HG02938 (cell line): ENCODE measurements around the gene SPPL2B.
"Not testable (repeated sequence)": the region's sequence is repeated elsewhere in the genome, so short reads cannot be mapped to it uniquely, and the experiment has no call there.

Experiments
- ATAC-seq: cut with Tn5 transposase; IDR thresholded peaks from one replicate; pipeline ENCODE4 v1.9.1; 2021; ENCODE audit warnings: mild to moderate bottlenecking, moderate library complexity; ENCODE audit not compliant: unreplicated experiment

The SPPL2B gene

DNA sequence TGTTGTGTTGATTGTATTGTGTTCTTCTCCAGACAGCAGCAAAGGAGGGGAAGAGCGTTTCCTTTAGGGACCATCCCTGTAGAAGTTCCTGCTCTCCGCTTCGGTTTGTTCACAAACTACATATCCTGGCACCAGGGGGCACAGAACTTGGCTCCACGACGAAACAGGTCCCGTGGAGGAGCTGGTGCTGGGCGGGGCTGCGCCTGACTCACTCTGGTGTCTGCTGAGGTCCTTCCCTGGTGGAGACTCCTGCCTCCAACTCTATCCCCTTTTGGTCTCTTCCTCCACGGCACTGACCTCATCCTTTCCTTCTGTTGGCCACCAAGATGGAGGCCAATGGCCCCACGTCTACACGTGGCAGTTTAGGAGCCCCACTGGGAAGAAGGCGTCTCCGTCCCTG, 46.3 kb downstream of the SPPL2B start:
- ATAC-seq, result no peak

DNA sequence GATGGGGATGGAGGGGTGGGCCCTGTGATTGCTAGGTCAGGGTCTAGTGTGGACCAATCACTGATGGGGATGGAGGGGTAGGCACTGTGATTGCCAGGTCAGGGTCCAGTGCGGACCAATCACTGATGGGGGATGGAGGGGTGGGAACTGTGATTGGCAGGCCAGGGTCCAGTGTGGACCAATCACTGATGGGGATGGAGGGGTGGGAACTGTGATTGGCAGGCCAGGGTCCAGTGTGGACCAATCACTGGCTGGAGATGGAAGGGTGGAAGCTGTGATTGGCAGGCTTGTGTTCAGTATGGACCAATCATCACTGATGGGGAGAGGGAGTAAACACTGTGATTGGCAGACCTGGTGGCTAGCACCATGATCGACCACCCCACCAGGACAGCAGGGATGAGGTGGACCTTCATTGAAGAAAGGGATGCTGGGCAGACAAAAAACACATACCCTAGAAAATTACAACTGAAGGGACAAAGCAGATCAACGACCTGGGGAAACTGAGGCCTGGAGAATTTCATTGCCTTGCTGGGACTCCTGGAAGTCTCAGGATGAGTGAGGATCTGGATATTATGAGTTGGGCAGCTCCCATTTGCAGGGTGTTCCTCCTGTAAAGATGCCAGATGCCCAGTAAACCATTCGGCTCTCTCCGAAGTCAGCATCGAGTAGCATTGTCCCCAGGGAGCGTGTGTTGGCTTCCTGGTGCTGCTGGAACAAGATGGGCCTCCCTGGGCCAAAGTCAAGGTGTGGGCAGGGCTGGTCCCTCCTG, 47.1 kb downstream of the SPPL2B start:
- no peak for ATAC-seq

DNA sequence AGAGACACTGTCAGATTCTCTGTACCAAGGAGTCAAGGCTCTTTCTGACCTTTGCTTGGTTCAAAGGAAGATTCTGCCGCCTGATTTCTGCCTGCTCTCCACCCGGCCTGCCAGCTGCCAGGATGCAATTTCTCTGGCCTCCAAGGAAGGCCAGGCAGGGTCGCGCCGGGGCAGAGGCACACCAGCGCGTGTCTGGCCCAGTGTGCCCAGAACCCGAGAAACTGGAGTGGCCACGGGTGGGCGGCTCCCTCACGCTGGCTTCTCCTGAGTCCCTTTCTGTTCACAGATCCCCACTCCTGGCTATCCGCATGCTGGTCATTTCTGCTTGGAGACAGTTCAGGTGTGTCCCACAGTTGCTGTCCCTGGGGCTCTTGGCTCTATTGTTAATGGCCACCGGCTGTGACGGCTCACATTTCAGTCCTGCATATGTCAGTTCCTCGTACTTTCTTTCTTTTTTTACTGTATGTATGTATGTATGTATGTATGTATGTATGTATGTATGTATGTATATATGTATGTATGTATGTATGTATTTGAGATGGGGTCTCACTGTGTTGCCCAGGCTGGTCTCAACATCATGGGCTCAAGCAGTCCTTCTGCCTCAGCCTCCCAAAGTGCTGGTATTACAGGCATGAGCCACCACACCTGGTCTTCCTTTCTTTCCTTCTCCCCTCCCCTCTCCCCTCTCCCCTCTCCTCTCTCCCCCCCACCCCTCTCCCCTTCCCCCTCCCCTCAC, 48.5 kb downstream of the SPPL2B start:
- ATAC-seq, result no peak

DNA sequence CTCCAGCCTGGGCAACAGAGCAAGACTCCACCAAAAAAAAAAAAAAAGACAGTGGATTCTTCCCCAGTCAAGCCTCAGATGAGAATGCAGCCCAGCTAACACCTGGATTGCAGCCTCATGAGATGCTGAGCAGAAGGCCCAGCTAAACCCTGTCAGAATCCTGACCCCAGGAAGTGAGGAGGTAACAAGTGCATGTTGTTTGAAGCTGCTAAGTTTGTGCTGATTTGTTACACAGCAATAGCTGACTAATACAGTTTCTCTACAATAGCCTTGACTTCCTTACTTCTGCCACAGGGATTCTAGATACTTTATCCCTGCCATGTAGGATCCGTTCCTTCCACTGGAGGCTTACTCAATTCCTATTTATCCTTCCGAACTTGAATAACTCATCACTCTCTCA, 52.1 kb downstream of the SPPL2B start:
- ATAC-seq, result no peak

DNA sequence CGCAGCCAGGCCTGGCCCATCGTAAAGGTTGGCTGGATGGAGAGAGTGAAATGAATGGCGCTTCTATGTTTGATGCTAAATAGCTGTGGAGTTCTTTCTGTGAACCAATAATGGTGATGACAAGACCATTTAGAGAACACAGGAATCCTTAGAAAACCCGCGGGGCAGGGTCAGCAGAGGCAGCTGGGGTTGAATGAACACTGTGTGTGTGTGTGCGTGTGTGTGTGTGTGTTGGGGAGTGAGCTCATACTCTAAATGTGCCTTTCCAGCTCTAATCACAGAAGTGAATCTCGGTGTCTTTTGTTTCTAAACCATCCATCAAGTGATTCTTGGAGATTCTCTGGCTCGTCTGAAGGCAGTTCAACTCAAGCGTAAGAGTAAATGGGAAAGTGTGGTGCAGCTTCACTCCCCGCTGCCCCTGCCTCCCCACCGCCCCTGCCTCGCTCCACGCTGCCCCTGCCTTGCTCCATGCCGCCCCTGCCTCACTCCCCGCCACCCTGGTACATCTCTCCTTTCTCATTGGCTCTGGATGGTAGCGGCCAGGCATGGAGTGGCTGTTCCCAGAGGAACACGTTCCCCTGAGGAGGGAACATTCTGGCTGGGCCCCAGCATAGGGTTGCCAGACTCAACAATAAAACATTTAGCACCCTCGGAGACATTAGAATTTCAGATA, 52.8 kb downstream of the SPPL2B start:
- ATAC-seq, result no peak

DNA sequence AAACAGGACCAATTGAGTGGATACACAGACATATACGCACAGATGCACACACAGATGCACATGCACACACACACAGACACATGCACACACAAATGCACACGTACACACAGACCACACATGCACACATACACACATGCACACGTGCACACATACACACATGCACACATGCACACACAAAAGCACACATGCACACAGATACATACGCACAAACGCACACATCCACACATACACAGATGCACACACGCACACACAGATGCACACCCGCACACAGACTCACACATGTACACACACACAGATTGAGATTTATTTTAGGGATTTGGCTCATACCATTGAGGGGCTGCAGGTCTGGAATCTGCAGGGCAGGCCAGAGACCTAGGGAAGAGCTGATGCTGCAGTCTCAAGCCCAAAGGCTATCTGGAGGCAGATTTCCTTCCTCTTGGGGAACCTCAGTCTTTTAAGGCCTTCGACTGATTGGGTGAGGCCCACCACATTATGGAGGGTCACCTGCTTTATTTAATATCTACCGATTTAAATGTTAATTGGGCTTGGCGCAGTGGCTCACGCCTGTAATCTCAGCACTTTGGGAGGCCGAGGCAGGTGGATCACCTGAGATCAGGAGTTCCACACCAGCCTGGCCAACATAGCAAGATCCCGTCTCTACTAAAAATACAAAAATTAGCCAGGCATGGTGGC, 54.2 kb downstream of the SPPL2B start:
- ATAC-seq, result no peak

DNA sequence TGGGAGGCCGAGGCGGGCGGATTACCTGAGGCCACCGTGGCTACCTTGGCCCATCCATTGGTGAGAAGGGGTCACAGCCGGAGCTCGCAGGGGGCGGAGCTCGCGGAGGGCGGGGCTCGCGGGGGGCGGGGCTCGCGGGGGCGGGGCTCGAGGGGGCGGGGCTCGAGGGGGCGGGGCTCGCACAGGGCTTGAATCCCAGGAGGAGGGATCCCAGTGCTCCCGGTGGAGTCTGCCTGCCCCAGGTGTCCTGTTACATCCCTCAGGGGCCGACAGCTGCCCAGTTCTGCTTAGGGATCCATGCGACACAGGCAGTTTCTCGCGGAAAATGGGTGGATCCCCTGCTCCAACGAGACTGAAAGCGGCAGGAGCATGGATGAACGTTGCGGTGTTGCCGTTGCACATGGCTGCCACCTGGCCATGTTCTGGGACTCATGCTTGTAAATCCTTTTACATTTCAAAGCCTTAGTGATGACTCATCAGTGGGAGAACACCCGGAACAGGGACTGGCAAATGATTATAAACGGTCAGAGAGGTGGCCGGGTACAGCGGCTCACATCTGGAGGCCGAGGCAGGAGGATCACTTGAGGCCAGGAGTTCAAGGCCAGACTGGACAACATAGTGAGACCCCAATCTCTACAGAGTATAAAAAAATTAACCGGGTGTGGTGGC, 56.7 kb downstream of the SPPL2B start:
- no peak for ATAC-seq

DNA sequence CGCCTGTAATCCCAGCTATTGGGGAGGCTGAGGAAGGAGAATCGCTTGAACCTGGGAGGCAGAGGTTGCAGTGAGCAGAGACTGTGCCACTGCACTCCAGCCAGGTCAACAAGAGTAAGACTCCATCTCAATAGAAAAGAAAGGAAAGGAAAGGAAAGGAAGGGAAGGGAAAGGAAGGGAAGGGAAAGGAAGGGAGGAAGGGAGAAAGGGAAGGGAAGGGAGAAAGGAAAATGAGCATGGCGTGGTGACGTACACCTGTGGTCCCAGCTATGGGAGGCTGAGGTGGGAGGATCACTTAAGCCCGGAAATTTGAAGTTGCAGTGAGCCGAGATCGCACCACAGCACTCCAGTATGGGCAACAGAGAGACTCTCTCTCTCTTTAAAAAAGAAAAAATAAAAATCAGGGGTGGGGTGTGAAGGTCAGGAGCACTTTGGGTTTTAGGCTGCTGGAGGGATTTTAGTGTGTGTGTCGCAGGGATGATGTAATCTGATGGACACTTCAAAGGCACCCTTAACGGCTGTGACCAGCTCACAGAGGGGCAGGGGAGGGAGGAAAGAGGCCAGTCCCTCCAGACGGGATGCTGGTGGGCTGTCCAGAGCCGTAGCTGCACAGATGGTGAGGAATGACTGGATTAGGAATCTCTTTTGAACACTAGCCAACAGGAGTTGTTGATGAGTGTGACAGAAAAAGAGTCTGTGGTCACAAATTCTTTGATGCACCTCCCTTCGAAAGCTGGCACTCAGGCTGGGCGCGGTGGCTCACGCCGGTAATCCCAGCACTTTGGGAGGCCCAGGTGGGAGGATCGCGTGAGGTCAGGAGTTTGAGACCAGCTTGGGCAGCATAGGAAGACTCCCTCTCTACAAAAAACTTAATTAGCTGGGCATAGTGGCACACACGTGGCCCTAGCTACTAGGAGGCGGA, 59.1 kb downstream of the SPPL2B start:
- no peak for ATAC-seq

DNA sequence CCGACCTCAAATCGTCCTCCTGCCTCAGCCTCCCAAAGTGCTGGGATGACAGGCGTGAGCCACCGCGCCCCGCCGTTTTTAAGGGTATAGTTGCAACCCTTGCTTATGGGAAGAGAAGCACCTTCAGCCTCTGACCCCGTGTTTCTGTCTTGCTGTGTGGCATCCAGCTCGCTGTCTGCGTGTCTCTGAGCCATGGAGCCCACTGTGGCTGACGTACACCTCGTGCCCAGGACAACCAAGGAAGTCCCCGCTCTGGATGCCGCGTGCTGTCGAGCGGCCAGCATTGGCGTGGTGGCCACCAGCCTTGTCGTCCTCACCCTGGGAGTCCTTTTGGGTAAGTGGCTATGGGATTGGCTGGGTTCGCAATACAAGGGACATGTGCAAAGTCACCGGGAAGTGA, 61.1 kb downstream of the SPPL2B start:
- ATAC-seq, result no peak

DNA sequence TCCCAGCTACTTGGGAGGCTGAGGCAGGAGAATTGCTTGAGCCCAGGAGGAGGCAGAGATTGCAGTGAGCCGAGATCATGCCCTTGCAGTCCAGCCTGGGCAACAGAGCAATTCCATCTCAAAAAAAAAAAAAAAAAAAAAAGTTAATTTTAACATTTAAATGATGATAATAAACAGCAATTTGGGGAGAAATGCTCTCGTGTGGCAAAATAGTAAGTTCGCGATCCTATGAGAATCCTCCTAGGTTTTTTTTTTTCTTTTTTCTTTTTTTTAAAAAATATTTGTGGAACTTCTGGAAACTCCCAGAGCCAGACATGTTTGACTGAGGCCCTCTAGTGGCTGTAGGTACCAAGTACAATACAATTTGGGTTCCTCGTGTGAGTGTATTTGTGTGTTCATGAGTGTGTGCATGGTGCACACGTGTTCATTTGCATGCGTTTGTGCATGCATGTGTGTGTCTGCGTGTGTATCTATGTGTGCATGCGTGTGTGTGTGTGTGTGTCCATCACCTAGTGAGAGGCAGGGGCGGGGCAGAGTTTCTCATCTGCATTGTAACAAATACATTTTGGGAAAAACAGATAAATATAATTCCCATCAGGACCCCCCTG, 62.7 kb downstream of the SPPL2B start:
- no peak for ATAC-seq

DNA sequence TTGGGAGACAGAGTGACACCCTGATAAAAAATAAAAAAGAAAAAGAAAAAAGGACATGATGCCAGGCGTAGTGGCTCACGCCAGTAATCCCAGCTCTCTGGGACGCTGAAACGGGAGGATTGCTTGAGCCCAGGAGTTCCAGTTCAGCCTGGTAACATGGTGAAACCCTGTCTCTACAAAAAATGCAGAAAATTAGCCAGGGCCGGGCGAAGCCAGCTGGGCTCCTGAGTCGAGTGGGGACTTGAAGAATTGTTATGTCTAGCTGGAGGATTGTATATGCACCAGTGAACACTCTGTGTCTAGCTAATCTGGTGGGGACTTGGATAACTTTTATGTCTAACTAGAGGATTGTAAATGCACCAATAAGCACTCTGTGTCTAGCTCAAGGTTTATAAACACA, 63.9 kb downstream of the SPPL2B start:
- ATAC-seq, result no peak

DNA sequence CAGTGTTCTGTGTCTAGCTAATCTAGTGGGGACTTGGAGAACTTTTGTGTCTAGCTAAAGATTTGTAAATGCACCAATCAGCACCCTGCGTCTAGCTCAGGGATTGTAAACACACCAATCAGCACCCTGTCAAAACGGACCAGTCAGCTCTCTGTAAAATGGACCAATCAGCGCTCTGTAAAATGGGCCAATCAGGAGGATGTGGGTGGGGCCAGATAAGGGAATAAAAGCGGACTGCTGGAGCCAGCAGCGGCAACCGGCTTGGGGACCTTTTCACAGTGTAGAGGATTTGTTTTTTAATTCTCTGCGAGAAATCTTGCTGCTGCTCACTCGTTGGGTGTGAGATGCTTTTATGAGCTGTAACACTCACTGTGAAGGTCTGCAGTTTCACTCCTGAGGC, 64.4 kb downstream of the SPPL2B start:
- not testable (repeated sequence) for ATAC-seq

DNA sequence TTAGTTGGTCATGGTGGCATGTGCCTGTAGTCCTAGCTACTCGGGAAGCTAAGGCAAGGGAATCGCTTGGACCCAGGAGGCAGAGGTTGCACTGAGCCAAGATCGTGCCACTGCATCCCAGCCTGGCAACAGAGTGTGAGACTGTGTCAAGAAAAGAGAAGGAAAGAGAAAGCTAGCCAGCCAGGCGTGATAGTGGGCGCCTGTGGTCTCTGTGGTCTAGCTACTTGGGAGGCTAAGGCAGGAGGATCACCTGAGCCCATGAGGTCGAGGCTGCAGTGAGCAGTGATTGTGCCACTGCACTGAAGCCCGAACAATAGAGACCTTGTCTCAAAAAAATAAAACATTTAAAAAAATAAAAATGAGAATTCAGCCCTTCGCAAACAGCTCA, 65.6 kb downstream of the SPPL2B start:
- ATAC-seq, result no peak

DNA sequence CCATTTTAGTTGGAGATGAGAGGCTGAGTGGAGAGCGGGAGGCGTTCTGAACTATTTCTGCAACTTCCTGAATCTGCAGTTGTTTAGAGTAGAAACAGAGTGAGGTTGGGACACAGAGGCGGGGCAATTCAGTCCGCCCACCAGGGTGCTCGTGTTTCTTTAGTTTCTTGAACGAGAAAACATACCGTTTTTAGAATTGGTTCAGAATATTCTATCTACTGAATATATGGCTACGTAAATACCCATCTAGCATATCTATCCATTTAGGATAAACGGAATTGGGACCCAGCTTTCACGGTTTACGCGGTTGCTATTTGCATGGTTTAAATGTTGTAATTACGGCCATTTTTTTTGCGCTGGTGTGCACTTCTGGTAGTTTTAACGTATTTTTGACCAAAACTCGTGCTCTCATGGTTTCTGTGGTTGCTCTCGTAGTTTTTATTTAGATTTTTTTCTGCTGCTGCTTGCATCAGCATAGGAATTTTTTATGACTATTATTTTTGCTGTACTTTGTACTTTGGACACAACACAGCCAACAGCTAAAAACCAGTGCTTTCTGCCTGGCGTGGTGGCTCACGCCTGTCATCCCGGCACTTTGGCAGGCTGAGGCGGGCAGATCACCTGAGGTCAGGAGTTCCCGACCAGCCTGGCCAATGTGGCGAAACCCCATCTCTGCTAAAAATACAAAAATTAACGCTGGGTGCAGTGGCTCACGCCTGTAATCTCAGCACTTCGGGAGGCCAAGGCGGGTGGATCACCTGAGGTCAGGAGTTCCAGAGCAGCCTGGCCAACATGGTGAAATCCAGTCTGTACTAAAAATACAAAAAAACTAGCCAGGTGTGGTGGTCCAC, 66.2 kb downstream of the SPPL2B start:
- no peak for ATAC-seq

DNA sequence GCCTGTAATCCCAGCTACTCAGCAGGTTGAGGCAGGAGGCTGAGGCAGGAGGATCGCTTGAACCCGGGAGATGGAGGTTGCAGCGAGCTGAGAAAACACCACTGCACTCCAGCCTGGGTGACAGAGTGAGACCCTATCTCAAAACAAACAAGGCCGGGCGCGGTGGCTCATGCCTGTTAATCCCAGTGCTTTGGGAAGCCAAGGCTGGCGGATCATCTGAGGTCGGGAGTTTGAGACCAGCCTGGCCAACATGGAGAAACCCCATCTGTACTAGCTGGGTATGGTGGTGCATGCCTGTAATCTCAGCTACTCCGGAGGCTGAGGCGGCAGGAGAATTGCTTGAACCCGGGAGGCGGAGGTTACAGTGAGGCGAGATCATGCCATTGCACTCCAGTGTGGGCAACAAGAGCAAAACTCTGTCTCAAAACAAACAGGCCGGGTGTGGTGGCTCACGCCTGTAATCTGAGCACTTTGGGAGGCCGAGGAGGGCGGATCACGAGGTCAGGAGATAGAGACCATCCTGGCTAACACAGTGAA, 66.9 kb downstream of the SPPL2B start:
- ATAC-seq, result not testable (repeated sequence)

DNA sequence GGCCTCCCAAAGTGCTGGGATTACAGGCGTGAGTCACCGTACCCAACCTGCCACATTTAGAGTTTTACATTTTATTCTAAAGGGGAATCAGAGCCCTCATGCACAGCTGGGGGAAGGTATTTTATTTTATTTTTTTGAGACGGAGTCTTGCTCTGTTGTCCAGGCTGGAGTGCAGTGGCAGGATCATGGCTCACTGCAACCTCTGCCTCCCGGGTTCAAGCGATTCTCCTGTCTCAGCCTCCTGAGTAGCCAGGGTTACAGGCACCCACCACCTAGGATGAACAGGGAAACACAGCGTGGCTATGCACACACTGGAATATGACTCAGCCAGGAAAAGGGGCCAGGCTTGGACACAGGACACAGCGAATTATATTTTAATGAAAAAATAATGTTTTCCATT, 68.7 kb downstream of the SPPL2B start:
- not testable (repeated sequence) for ATAC-seq

DNA sequence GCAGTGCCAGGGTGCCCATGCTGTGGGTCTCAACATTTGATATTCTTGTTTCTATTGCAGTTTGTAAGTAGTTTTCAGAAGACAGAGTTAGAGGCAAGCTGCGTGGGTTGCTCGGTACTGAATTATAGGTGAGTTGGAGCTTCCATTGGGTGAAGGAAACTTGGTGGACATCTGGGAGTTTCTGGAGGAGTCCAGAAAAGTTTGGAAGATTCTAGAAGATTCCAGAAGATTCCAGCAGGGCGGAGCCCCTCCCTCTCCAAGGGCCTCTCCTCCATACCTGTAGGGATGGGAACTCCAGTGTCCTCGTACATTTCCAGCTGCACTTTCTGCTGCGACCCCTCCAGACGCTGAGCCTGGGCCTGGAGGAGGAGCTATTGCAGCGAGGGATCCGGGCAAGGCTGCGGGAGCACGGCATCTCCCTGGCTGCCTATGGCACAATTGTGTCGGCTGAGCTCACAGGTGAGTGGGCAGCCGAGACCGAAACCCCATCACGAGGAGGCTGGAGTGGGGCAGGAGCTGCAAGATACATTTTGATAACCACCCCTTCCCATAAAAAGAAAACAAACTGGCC, 70.3 kb downstream of the SPPL2B start:
- no peak for ATAC-seq

DNA sequence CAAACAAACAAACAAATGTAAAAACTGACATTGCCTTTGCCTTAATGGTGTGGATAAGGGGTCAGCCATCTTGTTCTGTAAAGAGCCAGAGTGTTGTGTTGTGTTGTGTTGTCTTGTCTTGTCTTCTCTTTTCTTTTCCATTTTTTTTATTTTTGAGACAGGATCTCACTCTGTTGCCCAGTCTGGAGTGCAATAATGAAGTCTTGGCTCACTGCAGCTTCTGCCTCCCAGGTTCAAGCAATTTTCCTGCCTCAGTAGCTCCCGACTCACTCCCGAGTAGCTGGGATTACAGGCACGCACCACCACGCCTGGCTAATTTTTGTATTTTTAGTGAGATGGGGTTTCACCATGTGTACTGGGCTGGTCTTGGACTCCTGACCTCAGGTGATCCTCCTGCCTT, 71.1 kb downstream of the SPPL2B start:
- no peak for ATAC-seq
